Measurements from ENCODE around the gene DYNAP. TPM values are rescaled to one million over a fixed set of nuclear protein-coding genes. Genes with fewer than 3 reads are reported as not detected.

The DYNAP gene
- total and polyA plus RNA-seq, 2 experiments from 2014 or later = 0.13 to 0.28 TPM

DNA sequence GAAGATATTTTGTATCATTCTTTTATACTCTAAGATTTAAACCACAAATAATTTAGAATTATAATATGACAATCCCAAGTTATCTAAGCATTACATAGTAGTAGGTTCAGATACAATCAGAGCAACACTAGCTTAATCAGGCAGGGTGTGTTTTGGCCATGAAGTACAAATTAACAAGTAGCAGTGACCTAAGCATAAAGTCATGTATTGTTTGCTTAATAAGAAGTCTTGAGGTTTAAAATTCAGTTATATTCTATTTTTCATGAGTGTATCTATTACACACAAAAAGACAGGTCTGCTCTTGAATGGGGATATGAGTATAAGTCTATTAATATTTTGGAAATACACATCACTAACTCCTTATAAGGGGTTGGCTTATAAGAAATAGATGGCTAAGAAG is 39.9 kb downstream of the DYNAP start:
- TF ChIP-seq ZNF114 (CRISPR knock-in tag; IDR thresholded peaks at IDR 0.05) (no peak), JUNB (IDR thresholded peaks at IDR 0.05; ENCODE audit: unreplicated experiment) (no peak)
- Histone ChIP-seq H3K4me2 (no peak overlapping the region), H3K27ac (ENCODE audit: low read depth) (no peak overlapping the region), H3K9me2 (ENCODE audit: insufficient read depth) (no peaks in the 10 kb centered on the region), H4K20me1 (replicated peaks; ENCODE audit: insufficient read depth) (no peaks in the 10 kb centered on the region), H3K27me3 (ENCODE audit: insufficient read depth) (no peaks in the 10 kb centered on the region), H3F3A (replicated peaks; ENCODE audit: low read depth) (no peaks in the 10 kb centered on the region), H2AFZ (no peak overlapping the region), H3K4me1 (ENCODE audit: insufficient read depth) (no peaks in the 10 kb centered on the region), H3K4me3 (no peak overlapping the region), H3K36me3 (ENCODE audit: insufficient read depth) (peaks cover 4% of the 10 kb centered on the region; the same call in 1 of the 2 replicates), H3K79me2 (replicated peaks; ENCODE audit: insufficient read depth) (no peaks in the 10 kb centered on the region)
- ATAC-seq (no peak), DNase-seq (ENCODE audit: low spot score) (no peak)
- H3K36me3 Mint-ChIP-seq (ENCODE audit: low read depth) = peaks cover 17% of the 10 kb centered on the region
- H3K4me3 Mint-ChIP-seq = no peak overlapping the region
- peaks cover 19% of the 10 kb centered on the region for H3K9me3 Mint-ChIP-seq
- H3K27me3 Mint-ChIP-seq (ENCODE audit: insufficient read depth, low read depth, poor library complexity) = no peaks in the 10 kb centered on the region
- no peaks in the 10 kb centered on the region for H3K4me1 Mint-ChIP-seq
- H3K27ac Mint-ChIP-seq = no peak overlapping the region

DNA sequence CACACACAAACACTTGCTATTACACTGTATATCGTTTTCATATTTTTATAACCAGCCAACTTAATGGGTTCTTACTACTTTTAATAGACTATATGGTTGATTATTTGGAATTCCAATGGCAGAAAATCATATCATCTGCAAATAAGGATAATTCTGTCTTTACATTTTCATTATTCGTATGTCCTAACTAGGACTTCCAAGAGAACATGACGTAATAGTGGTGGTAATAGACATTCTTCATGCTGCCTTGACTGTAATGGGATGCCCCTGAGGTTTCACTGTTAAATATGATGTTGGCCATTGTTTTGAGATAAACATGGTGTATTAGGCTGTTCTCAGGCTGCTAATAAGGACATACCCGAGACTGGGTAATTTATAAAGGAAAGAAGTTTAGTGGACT is 45.2 kb downstream of the DYNAP start:
- no peak for ATAC-seq

DNA sequence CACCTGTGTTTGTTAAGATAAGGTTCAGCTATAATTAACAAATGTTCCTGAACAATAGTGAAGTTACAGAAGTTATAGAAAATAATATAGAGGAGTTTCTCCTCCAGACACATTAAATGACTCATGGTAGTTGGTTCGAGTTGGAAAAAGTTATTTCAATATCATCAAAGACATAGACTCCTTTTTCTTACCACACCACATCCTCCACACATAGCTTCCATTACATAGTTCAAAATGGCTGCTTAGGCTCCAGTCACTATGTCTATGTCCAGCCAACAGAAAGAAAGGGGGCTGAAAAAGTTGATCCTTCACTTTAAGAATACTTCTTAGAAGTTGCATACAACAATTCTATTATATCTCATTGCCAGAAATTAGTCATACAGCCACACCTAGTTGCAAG is 50.7 kb downstream of the DYNAP start:
- no peak overlapping the region for H2AFZ ChIP-seq
- H3K79me2 ChIP-seq (replicated peaks; ENCODE audit: insufficient read depth) = no peaks in the 10 kb centered on the region
- Mint-ChIP-seq H3K4me1 (no peaks in the 10 kb centered on the region; the same call in 2 of the 3 replicates), H3K27me3 (ENCODE audit: insufficient read depth, low read depth, poor library complexity) (peaks cover 3% of the 10 kb centered on the region), H3K9me3 (no peaks in the 10 kb centered on the region), H3K36me3 (ENCODE audit: low read depth) (no peaks in the 10 kb centered on the region), H3K27ac (no peak overlapping the region), H3K4me3 (no peak overlapping the region)
- H4K20me1 ChIP-seq (replicated peaks; ENCODE audit: insufficient read depth) = no peaks in the 10 kb centered on the region
- H3K4me2 ChIP-seq = no peak overlapping the region
- ATAC-seq (no peak), DNase-seq (ENCODE audit: low spot score) (no peak)
- H3K4me1 ChIP-seq (ENCODE audit: insufficient read depth) = no peaks in the 10 kb centered on the region; the same call in none of the 2 replicates
- H3K27me3 ChIP-seq (ENCODE audit: insufficient read depth) = no peaks in the 10 kb centered on the region
- no peak overlapping the region for H3K27ac ChIP-seq (ENCODE audit: low read depth)
- no peaks in the 10 kb centered on the region; the same call in none of the 2 replicates for H3K9me2 ChIP-seq (ENCODE audit: insufficient read depth)
- H3K4me3 ChIP-seq = no peak overlapping the region
- no peaks in the 10 kb centered on the region for H3K36me3 ChIP-seq (ENCODE audit: insufficient read depth)
- no peaks in the 10 kb centered on the region for H3F3A ChIP-seq (replicated peaks; ENCODE audit: low read depth)
- TF ChIP-seq, protein P1, sequence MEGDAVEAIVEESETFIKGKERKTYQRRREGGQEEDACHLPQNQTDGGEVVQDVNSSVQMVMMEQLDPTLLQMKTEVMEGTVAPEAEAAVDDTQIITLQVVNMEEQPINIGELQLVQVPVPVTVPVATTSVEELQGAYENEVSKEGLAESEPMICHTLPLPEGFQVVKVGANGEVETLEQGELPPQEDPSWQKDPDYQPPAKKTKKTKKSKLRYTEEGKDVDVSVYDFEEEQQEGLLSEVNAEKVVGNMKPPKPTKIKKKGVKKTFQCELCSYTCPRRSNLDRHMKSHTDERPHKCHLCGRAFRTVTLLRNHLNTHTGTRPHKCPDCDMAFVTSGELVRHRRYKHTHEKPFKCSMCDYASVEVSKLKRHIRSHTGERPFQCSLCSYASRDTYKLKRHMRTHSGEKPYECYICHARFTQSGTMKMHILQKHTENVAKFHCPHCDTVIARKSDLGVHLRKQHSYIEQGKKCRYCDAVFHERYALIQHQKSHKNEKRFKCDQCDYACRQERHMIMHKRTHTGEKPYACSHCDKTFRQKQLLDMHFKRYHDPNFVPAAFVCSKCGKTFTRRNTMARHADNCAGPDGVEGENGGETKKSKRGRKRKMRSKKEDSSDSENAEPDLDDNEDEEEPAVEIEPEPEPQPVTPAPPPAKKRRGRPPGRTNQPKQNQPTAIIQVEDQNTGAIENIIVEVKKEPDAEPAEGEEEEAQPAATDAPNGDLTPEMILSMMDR (conservative IDR thresholded peaks at IDR 0.05; ENCODE audit: low read depth in 2 of 2) = no peak
- TF ChIP-seq, protein P2, sequence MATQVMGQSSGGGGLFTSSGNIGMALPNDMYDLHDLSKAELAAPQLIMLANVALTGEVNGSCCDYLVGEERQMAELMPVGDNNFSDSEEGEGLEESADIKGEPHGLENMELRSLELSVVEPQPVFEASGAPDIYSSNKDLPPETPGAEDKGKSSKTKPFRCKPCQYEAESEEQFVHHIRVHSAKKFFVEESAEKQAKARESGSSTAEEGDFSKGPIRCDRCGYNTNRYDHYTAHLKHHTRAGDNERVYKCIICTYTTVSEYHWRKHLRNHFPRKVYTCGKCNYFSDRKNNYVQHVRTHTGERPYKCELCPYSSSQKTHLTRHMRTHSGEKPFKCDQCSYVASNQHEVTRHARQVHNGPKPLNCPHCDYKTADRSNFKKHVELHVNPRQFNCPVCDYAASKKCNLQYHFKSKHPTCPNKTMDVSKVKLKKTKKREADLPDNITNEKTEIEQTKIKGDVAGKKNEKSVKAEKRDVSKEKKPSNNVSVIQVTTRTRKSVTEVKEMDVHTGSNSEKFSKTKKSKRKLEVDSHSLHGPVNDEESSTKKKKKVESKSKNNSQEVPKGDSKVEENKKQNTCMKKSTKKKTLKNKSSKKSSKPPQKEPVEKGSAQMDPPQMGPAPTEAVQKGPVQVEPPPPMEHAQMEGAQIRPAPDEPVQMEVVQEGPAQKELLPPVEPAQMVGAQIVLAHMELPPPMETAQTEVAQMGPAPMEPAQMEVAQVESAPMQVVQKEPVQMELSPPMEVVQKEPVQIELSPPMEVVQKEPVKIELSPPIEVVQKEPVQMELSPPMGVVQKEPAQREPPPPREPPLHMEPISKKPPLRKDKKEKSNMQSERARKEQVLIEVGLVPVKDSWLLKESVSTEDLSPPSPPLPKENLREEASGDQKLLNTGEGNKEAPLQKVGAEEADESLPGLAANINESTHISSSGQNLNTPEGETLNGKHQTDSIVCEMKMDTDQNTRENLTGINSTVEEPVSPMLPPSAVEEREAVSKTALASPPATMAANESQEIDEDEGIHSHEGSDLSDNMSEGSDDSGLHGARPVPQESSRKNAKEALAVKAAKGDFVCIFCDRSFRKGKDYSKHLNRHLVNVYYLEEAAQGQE (IDR thresholded peaks at IDR 0.05; ENCODE audit: unreplicated experiment) = no peak
- TF ChIP-seq POLR2AphosphoS5 (IDR thresholded peaks at IDR 0.05; ENCODE audit: low read depth) (no peak), ZNF114 (CRISPR knock-in tag; IDR thresholded peaks at IDR 0.05) (no peak), STAT1 (IDR thresholded peaks at IDR 0.05; ENCODE audit: unreplicated experiment) (no peak), CREB1 (CRISPR knock-in tag; IDR thresholded peaks at IDR 0.05; ENCODE audit: low read depth) (no peak), NANOG (IDR thresholded peaks at IDR 0.05; ENCODE audit: borderline replicate concordance) (no peak), JUNB (IDR thresholded peaks at IDR 0.05; ENCODE audit: unreplicated experiment) (no peak), ZNF331 (CRISPR knock-in tag; IDR thresholded peaks at IDR 0.05; ENCODE audit: low read depth) (no peak)
- TF ChIP-seq, protein P3, sequence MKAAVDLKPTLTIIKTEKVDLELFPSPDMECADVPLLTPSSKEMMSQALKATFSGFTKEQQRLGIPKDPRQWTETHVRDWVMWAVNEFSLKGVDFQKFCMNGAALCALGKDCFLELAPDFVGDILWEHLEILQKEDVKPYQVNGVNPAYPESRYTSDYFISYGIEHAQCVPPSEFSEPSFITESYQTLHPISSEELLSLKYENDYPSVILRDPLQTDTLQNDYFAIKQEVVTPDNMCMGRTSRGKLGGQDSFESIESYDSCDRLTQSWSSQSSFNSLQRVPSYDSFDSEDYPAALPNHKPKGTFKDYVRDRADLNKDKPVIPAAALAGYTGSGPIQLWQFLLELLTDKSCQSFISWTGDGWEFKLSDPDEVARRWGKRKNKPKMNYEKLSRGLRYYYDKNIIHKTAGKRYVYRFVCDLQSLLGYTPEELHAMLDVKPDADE (IDR thresholded peaks at IDR 0.05) = no peak

More for the DNA sequence above, 45.2 kb downstream of the DYNAP start:
- H2AFZ ChIP-seq = no peak overlapping the region
- H3K4me1 Mint-ChIP-seq = no peaks in the 10 kb centered on the region; the same call in 2 of the 3 replicates
- peaks cover 3% of the 10 kb centered on the region for H3K27me3 Mint-ChIP-seq (ENCODE audit: insufficient read depth, low read depth, poor library complexity)
- H3K27ac ChIP-seq (ENCODE audit: low read depth) = no peak overlapping the region
- H3K9me2 ChIP-seq (ENCODE audit: insufficient read depth) = no peaks in the 10 kb centered on the region; the same call in 1 of the 2 replicates
- no peak overlapping the region for H3K4me2 ChIP-seq
- no peak for DNase-seq (ENCODE audit: low spot score)
- H3K36me3 ChIP-seq (ENCODE audit: insufficient read depth) = no peaks in the 10 kb centered on the region
- H3K4me1 ChIP-seq (ENCODE audit: insufficient read depth) = no peaks in the 10 kb centered on the region; the same call in none of the 2 replicates
- no peak overlapping the region for H3K4me3 Mint-ChIP-seq
- TF ChIP-seq NANOG (IDR thresholded peaks at IDR 0.05; ENCODE audit: borderline replicate concordance) = no peak
- H3K9me3 Mint-ChIP-seq = no peaks in the 10 kb centered on the region
- H3K36me3 Mint-ChIP-seq (ENCODE audit: low read depth) = no peaks in the 10 kb centered on the region
- no peak overlapping the region for H3K27ac Mint-ChIP-seq
- H3K4me3 ChIP-seq = no peak overlapping the region
- H4K20me1 ChIP-seq (replicated peaks; ENCODE audit: insufficient read depth) = no peaks in the 10 kb centered on the region
- H3F3A ChIP-seq (replicated peaks; ENCODE audit: low read depth) = no peaks in the 10 kb centered on the region
- H3K79me2 ChIP-seq (replicated peaks; ENCODE audit: insufficient read depth) = no peaks in the 10 kb centered on the region
- no peaks in the 10 kb centered on the region for H3K27me3 ChIP-seq (ENCODE audit: insufficient read depth)

Measured in GM23338 (cell line).